Peyer's patch (tissue), 4 donors: ENCODE measurements around the gene RNF214.

Source experiments
- POLR2A ChIP-seq, 2 donors: fragments of 450-650 bp; IDR thresholded peaks; one replicate each; pipeline ENCODE4 v1.5.1; 2017; ENCODE audit warnings: antibody characterized with exemption in 2 of 2, mild to moderate bottlenecking in 2 of 2, moderate library complexity in 2 of 2
- TF ChIP-seq, protein P1 (sequence below), 6 experiments: fragments of 450-650 bp in 4 of 6; fragments of 200-600 bp in 2 of 6; sonication (generic) in 1 of 6; IDR thresholded peaks; one replicate each; pipeline ENCODE4 v1.5.1; 2017 to 2019; ENCODE audit warnings: antibody characterized with exemption in 6 of 6, mild to moderate bottlenecking in 3 of 6, moderate library complexity in 1 of 6

- no peak for TF ChIP-seq POLR2A (IDR thresholded peaks at IDR 0.05)
- TF ChIP-seq, protein P1, sequence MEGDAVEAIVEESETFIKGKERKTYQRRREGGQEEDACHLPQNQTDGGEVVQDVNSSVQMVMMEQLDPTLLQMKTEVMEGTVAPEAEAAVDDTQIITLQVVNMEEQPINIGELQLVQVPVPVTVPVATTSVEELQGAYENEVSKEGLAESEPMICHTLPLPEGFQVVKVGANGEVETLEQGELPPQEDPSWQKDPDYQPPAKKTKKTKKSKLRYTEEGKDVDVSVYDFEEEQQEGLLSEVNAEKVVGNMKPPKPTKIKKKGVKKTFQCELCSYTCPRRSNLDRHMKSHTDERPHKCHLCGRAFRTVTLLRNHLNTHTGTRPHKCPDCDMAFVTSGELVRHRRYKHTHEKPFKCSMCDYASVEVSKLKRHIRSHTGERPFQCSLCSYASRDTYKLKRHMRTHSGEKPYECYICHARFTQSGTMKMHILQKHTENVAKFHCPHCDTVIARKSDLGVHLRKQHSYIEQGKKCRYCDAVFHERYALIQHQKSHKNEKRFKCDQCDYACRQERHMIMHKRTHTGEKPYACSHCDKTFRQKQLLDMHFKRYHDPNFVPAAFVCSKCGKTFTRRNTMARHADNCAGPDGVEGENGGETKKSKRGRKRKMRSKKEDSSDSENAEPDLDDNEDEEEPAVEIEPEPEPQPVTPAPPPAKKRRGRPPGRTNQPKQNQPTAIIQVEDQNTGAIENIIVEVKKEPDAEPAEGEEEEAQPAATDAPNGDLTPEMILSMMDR (IDR thresholded peaks at IDR 0.05) = no peak
Observed at GRCh38 chr11:117187428-117187798, 45.1 kb upstream of the RNF214 start.
